ENCODE results near the gene ZC3H4.

The ZC3H4 gene

DNA sequence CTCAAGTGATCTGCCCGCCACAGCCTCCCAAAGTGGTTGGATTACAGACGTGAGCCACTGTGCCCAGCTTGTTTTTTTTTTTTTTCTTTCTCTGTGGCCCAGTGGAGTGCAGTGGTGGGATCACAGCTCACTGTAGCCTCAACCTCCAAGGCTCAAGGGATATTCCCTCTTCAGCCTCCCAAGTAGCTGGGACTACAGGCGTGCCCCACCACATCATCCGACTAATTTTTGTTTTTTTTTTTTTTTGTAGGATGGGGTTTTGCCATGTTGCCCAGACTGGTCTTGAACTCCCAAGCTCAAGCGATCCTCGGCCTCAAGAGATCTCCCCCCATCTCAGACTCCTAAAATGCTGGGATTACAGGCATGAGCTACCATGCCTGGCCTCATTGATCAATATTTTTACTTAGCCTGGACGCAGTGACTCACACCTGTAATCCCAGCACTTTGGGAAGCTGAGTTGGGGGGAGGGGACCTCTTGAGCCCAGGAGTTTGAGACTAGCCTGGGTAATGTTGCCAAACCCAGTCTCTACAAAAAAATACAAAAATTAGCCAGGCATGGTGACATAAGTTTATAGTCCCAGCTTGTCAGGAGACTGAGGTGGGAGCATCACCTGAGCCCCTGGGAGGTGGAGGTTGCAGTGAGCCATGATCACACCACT, 18.7 kb upstream of the ZC3H4 start:
- no peak for DNase-seq

DNA sequence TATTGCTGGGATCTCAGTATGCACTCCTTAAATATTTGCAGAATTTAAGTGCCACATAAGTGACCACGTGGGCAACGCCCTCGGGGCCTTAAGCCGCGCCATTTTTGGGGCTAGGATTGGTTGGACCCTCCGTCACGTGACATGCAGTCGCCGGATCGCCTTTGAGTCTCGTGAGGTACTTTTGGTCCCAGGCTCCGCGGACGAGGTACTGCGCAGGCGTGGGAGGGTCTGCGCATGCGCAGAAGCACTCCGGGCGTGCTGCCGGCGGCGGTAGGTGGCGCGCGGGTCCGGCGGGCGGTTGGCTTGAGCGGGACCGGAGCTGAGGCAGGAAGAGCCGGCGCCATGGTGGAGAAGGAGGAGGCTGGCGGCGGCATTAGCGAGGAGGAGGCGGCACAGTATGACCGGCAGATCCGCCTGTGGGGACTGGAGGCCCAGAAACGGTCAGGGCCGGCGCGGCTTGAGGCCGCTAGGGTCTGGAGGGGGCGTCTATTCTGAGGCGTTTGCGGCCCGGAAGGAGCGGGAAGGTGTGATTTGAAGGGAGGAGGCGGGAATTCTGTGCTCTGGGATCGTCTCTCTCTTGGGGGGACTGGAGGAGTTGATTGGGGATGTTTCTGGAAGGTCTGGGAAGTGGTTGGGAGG, 17.1 kb upstream of the ZC3H4 start, which contains the start of gene SAE1:
Gene SAE1, plus strand, starts transcription at position 247 of the 639 bp plus-strand sequence. Its CDS starts 96 bp downstream, at position 343.
- DNase-seq, result peak; percentile 96

DNA sequence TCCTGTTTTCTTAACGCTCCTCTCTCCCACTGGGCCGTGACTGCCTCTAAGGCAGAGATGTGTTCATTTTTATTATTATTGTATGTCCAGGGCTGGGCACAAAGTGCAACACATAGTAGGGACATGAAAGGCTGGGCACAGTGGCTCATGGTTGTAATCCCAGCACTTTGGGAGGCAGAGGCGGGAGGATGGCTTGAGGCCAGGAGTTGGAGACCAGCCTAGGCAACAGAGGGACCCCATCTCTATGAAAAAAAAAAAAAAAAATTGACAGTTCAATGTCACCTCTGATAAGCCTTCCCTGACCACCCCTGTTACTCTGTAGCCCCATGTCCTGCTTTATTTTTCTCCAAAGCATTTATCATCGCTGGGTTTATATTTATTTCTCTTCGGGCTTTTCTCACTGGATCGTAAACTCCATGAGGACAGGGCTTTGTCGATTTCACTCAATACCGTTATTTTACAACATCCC, 16.6 kb upstream of the ZC3H4 start:
- no peak for DNase-seq

DNA sequence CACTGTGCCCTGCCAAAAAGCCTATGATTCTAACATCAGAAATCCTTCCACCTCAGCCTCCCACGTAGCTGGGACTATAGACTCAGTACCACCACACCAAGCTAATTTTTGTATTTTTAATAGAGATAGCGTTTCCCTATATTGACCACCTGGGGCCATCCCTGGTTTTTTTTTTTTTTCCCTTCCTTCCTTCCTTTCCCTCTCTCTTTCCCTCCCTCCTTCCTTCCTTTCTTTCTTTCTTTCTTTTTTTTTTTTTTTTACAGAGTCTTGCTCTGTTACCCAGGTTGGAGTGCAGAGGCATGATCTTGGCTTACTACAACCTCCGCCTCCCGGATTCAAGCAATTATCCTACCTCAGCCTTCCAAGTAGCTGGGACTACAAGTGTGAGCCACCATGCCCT, 16.0 kb upstream of the ZC3H4 start:
- no peak for DNase-seq

DNA sequence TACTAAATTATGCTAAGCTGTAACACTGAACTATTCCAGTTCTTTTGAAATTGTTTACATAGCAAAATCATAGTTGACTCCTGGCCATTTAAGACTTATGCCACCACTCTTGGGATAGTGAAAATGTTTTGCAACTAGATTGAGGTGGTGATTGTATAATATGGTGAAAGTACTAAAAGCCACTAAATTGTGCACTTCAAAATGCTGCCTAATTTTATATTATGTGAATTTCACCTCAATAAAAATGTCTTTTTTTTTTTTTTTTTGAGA, 12.0 kb upstream of the ZC3H4 start:
- DNase-seq, result no peak

DNA sequence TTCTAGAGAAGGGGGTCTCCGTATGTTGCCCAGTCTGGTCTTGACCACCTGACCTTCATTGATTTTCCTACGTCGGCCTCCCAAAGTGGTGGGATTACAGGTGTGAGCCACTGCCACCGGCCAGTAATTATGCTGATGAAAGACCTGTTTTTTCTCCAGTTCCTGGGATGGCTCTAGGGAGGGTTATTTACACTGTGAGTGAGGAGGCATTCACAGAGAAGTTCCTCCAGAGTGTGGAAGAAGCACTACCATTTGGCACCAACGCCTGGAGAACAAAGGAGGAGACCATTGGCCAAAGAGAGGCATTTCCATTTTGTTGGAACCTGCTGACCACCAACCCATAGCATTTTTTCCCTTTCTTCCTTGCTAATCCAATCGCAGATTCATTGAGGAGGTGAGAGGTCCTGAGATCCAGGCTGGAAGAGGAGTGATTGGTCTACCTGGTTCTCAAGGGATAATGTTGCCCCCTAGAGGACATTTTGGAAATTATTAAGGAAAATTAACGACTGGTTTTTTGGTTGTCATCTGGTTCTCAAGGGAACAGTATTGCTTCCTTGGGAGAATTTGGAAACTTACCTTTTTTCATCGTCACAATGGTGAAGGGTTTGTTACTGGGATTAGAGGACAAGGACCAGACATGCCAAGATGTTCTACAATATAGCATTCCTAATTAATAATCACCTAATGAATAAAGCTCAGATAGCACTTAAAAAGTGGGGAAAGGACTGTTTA, 11.5 kb upstream of the ZC3H4 start:
- DNase-seq, result peak; percentile 86

DNA sequence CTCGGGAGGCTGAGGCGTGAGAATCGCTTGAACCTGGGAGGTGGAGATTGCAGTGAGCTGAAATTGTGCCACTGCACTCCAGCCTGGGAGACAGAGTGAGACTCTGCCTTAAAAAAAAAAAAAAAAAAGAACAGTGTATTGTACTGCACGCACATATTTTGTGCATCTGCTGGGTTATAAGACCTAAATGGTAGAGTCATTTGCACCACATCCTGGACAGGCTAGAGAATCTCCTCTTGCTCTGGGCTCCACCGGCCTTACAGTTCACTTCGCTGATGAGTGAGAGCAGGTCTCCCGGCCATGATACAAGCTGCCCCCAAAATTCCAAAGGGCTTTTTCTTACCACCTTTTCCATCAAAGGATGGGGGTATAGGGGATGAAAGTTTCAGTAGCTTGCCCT, 9.8 kb upstream of the ZC3H4 start:
- DNase-seq, result no peak

DNA sequence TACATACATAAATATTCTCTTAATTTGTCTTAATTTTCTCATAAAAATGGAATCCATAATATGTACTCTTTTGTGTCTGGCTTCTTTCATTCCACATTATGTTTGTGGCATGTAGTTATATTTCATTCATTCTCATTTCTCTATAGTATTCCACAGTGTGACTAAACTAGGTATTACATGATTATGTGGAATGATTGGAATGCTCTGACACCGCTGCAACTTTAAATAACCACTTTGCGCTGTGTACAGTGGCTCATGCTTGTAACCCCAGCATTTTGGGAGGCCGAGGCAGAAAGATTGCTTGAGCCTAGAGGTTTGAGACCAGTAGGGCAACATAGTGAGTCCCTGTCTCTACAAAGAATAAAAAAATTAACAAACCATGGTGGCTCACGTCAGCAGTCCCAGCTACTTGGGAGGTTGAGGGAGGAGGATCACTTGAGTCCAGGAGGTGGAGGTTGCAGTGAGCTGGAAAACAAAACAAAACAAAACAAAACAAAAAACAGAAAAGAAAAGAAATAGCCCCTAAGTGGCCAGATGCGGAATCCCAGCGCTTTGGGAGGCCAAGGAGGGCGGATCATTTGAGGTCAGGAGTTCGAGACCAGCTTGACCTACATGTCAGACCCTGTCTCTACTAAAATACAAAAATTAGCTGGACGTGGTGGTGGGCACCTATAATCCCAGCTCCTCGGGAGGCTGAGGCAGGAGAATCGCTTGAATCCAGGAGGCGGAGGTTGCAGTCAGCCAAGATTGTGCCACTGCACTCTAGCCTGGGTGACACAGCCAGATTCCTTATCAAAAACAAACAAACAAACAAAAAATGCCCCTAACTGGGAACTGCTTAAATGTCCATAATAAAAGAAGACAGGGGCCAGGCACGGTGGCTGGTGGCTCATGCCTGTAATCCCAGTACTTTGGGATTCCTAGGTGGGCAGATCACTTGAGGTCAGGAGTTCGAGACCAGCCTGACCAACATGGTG, 9.1 kb upstream of the ZC3H4 start:
- DNase-seq, result no peak

DNA sequence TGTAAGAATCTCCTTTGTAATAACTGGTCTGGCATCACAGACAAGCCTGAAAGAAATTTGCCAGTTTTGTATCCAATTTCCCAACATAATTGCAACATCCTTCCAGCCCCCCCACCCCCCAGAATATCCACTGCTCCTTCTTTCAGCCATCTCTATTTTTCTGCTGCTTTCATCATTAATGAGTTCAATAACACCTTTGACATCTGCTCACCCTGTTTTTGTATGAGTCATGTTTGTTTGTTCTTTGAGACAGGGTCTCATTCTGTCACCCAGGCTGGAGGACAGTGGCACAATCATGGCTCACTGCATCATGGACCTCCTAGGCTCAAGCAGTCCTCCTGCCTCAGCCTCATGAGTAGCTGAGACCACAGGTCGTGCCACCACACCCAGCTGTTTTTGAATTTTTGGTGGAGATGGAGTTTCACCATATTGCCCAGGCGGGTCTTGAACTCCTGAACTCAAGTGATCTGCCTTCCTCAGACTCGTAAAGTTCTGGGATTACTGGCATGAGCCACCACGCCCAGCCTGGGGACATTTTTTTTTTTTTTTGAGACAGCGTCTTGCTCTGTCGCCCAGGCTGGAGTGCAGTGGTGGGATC, 7.0 kb upstream of the ZC3H4 start:
- no peak for DNase-seq

DNA sequence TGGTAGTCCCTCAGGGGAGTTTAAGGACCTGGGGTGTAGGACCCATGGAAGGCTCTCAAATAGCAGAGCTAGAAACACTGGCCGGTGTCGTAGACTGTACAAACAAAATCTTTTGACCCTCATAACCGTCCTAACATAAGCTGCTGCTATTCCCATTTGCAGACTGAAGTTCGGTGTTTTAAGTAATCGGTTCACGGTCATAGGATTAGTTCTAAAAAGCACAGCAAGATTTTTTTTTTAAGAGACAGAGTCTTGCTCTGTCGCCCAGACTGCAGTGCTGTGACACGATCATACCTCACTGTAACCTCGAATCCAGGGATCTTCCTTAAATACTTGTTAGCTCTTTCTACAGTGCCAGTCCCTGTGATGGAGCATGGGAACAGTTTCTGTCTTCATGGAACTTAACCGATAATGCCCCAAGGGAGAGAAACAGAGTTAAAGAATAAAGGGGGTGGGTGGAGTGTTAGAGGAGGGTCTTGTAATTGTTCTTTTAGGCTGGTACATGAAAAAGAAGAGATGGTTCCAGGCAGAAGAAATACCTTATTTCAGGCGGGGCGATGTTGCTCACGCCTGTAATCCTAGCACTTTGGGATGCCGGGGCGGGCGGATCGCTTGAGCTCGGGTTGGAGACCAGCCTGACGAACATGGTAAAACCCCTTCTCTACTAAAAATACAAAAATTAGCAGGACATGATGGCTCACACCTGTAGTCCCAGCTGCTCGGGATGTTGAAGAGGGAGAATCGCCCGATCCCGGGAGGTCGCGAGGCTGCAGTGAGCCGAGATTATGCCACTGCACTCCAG, 475 bp upstream of the ZC3H4 start:
- DNase-seq, result no peak

DNA sequence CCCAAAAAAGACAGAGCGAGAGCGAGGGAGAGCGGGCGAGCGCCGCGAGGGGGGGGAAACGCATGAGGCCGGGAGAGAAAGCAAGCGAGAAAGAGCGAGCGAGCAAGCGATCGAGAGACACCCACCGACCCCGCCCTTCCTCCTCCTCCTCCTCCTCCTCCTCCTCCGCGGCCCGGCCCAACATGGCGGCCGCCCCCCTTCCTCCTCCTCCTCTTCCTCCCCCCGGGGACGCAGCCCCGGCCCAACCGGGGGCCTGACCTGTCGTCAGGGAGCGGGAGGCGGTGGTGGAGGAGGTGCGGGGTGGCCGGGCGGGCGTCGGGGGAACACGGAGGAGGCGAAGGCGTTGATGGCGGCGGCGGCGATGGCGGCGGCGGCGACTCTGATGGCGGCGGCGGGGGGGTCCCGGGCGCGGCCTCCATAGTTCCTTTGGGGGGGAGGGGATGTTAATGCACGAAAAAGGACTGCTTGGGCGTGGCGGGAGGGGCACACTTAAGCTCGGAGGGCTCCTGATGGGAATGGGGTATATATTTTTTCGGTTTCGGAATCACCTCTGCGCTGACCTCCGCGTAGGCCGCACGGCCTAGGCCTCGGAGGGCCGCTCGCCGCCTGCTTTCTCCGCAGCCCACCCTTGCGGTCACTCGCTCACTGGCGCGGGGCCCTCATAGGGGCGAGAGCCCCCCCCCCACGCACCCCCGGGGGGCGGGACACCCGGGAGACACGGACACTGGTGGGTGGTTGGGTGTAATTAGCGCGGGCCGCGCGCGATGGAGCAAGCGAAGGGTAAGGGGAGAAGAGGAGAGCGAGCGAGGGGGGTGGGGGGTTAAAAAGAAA, 1.2 kb downstream of the ZC3H4 start:
- DNase-seq, result peak; percentile 68

DNA sequence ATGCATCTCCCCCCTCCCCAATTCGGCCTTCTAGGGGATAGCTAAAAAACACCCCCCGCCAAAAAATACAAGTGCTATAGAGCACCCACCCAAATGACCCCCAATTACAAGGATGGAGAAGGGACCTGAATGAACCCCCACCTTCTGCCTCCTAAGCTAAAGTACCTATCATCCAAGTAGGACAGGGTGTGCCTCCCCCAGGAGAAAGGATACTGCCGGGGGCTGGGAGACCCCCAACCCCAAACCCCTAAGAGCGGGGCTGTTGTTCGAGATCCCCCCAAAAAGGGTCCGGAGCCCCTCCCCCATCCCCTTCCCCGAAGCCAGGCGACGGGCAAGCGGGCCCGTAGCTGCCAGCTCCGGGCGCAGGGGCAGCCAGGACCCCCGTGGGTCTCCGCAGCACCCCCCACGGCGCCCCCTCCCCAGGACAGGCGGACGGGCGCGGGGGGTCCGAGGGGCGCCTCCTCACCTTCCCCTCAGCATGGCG, 1.9 kb downstream of the ZC3H4 start:
- DNase-seq, result no peak

DNA sequence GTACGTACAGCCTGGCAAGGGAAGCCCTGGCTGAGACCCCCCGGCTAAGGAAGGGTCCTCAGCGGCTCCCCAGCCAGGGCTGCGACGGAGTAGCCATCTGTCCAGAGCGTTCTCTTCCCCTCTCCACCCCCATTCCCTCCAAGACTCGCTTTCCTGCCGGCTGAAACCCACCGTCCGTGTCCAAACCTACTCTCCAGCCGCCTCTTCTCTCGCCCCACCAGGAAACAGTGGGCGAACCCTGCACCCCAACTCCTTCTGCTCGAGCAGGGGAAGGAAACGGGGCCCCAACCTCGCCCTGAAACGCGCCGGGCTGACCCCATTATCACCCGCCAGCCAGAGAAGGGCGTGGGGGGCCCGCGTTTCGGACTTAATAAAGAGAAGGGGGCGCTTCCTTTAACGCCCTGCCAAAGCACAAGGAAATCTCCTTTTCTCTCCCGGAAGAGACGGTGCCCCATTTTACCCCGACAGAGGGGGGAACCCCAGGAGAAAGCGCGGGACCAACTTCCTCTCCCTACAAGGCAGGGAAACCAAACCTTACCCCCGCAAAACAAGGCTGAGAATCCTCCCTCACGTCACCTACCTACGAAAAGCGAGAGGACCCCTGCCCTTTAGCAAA, 2.5 kb downstream of the ZC3H4 start:
- no peak for DNase-seq

DNA sequence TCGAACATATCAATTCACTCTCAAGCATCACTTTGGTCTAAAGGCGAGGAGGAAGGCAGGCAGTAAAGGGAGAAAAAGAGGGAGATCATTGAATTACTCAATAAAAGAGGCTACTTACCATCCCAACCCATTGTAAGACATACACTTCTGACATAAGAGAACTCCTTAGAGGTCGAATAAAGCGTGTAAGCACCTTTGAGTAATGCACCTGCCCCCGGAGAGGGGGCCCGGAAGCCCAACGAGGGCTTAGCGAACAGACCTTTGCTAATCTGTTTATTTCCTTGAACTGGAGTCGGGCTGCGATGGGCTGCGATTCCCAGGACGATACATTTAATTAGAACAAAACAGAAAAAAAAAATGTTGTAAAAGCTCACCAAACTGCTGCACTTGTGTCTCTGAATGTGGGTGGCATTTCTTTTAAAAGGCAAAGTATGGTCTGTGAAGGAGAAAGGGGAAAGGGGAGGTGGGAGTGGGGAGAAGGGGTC, 3.0 kb downstream of the ZC3H4 start:
- no peak for DNase-seq

DNA sequence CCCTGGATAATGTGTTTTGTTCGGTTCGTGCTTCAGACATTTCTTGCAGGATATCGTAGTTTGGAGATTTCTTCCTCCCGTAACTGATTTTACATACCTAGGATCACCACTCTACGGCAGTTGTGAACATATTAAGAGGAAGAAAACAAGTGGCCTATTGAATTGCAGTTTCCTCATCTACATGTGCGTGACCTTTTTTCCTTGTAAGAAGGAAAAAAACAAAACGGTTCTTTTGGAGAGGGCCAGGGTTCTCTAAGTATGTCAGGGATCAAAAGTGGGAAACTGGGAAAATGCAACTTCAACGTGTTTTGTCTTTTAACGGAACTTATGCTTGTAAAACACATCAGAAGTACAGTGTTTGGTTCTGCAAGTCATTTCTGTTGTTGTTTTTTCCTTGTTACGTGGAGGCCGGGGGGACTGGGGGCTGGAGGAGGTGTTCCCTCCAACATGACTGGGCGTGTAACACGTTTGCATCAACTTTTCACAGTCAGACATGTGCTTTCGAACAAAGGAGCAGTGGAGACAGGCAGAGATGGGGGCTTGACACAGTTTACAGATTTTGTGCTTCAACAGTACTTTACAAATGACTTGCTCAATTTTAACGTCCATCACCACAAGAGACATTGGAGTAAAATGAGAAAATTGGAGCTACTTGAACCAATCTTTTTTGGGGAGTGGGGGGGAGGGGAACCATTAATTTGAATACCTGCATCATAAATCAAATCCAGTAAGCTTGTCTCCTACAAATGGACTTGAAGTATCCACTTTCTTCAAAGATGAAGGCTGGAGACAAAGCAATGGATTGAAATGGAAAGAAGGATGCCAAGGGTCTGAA, 3.8 kb downstream of the ZC3H4 start:
- DNase-seq, result no peak

DNA sequence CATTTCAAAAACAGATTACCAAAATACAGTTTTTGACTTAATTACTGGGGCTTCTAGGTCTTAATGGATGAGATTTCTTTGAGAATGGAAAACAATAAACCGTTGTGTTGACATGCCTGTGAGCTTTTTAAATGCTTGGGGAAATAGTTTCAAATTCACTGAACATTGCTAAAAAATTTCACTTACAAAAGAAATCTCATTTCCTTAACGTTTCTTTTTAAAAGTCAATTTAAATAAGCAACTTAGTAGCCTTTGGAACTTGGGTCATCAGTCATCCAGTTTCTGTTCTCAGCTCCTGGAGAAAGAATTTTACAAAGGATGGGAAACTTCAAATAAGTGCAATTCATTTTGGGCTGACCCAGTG, 4.4 kb downstream of the ZC3H4 start:
- DNase-seq, result no peak

DNA sequence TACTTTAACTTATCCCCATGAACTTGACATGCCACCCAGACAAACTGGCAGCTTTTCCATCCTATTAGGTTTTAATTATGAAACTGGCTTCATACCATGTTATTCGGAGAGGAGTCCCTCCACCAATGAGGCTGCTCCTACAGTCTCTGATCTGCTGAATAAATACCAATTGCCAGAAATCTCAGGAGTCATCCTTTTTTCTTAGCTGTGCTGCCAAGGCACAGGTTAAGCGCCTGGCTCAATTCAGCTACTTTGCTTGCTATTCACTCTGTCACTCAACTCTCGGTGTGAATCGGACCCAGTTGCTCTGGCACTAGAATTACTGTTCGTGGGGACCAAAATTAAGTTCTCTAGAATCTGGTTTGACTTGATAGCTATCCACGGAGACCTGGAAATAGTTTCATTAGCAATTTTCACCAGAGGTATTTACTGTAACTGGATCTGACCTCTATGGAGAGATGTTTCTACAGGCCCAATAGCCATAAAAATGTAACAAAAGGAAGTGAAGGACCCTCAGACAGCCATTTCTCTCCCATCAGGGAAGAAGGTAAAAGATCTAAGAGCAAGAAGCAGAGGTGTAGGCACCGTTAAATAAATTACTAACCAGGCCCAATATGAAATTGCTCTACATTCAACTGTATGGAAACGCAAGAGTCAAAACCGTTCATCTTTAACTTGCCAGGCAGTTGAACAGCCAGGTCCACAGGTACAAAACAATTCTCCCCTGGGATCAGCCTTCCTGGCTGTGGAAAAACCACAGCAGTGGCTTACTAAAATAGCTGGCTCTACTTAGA, 5.4 kb downstream of the ZC3H4 start:
- DNase-seq, result no peak

DNA sequence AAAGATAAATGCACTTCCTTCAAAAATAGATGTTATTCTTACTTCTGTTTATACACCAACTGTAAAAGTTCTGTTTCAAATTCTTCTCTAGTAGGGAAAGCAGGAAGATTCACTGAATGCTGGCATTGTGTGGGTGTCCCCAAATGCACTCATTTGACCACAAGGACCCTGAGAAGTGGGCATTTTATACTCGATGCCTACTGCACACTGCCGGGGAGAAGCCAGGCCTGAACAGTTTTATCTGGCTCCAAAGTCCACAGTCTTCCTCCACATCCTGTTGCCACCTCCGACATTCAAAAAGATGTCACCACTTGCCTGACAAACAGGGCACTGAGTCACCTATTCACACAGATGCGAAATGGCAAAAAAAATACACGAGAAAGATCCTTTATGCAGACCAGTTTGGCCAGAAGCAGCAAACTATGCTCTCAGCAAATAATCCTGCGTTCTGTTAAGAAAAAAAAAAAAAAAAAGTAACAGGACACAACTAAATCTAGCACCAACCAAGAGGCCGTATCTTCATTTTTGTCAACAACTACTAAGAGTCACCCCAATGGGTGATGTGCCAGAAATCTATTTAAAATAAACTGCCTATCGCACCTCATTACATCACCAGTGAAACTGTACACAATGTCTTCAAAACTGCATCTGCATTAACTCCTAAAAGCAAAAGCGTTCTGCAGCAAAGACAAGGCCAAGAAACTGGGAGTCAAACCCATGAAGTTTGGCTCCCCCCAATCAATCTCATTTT, 6.2 kb downstream of the ZC3H4 start:
- DNase-seq, result no peak
